Measurements from ENCODE around the gene UGT1A4. TPM values are rescaled to one million over a fixed set of nuclear protein-coding genes. Genes with fewer than 3 reads are reported as not detected.

The UGT1A4 gene
- total RNA-seq, 1 experiment from 2014 or later = 0.12 TPM

GRCh38 chr2:233803994-233804393 is 85.5 kb downstream of the UGT1A4 start:
- ATAC-seq (no peak), DNase-seq (ENCODE audit: low read depth, low spot score) (no peak)
- no TSS peak for BruUV-seq (replicated peaks)
- Histone ChIP-seq H2AFZ (ENCODE audit: low read depth, low read length, poor library complexity, severe bottlenecking) (no peak overlapping the region), H3K36me3 (ENCODE audit: control insufficient read depth in 1 of 2, insufficient read depth in 2 of 2, low read length in 2 of 2) (no peaks in the 10 kb centered on the region), H4K20me1 (ENCODE audit: insufficient read depth) (no peaks in the 10 kb centered on the region), H3K9ac (ENCODE audit: low read length) (no peak overlapping the region), H3K27ac (ENCODE audit: low read depth, low read length) (no peak overlapping the region), H3K9me2 (ENCODE audit: insufficient read depth) (no peaks in the 10 kb centered on the region), H3K4me2 (ENCODE audit: low read length) (no peak overlapping the region), H3K79me2 (ENCODE audit: insufficient read depth, low read length) (no peaks in the 10 kb centered on the region), H3K4me3 (replicated peaks in 1 of 2; ENCODE audit: low read depth in 1 of 2, low read length in 2 of 2) (no peak overlapping the region), H3K9me3 (ENCODE audit: control insufficient read depth in 1 of 2, insufficient read depth in 1 of 2, low read depth in 1 of 2, low read length in 2 of 2) (no peaks in the 10 kb centered on the region), H3K4me1 (ENCODE audit: control insufficient read depth in 1 of 2, insufficient read depth in 2 of 2, low read length in 2 of 2) (peaks cover 5 to 9% of the 10 kb centered on the region in 2 experiments; a peak in 3 of 4 replicates), H3K27me3 (ENCODE audit: insufficient read depth, low read length) (no peaks in the 10 kb centered on the region; the same call in 1 of the 2 replicates)
- CTCF ChIA-PET = no interaction called here
- POLR2A ChIA-PET = no interaction called here
- TF ChIP-seq EZH2 (IDR thresholded peaks at IDR 0.05) (no peak), CTCF (IDR thresholded peaks at IDR 0.05 in 2 of 3, conservative IDR thresholded peaks at IDR 0.05 in 1 of 3; ENCODE audit: borderline replicate concordance in 1 of 3, insufficient read depth in 1 of 3, low read depth in 2 of 3, low read length in 2 of 3) (no peak), REST (IDR thresholded peaks at IDR 0.05; ENCODE audit: low read depth) (no peak), FOSL1 (IDR thresholded peaks at IDR 0.05; ENCODE audit: low read depth) (no peak), ATF3 (IDR thresholded peaks at IDR 0.05) (no peak), JUND (IDR thresholded peaks at IDR 0.05) (no peak), YY1 (IDR thresholded peaks at IDR 0.05; ENCODE audit: extremely low read depth, insufficient replicate concordance, low read depth, low read length) (no peak), POLR2AphosphoS5 (IDR thresholded peaks at IDR 0.05; ENCODE audit: low read depth, low read length) (no peak), ZNF274 (IDR thresholded peaks at IDR 0.05; ENCODE audit: low read depth, low read length) (no peak), RAD21 (IDR thresholded peaks at IDR 0.05; ENCODE audit: low read depth) (no peak), ZFX (IDR thresholded peaks at IDR 0.05) (no peak), SP1 (IDR thresholded peaks at IDR 0.05; ENCODE audit: low read depth) (no peak), ZBTB33 (IDR thresholded peaks at IDR 0.05; ENCODE audit: extremely low read depth, insufficient replicate concordance, low read length) (no peak), EGR1 (IDR thresholded peaks at IDR 0.05; ENCODE audit: low read depth) (no peak), MAX (IDR thresholded peaks at IDR 0.05) (no peak), ELF1 (IDR thresholded peaks at IDR 0.05; ENCODE audit: borderline replicate concordance, low read depth) (no peak), CEBPB (IDR thresholded peaks at IDR 0.05; ENCODE audit: low read depth) (no peak)
- intact Hi-C loops (cut with micrococcal nuclease) = no loop called here
- RAD21 ChIA-PET (ENCODE audit: low non-redundant PET in 1 of 2, low total read pairs in 2 of 2, uncharacterized antibody in 2 of 2, unreplicated experiment in 2 of 2) = no interaction called here

Data from HCT116 (cell line).